Gastroesophageal sphincter (tissue), 4 donors: ENCODE results near the gene CYP2J2. TPM values are rescaled to one million over a fixed set of nuclear protein-coding genes. Genes with fewer than 3 reads are reported as not detected.
"Not testable (repeated sequence)": the region's sequence is repeated elsewhere in the genome, so short reads cannot be mapped to it uniquely, and the experiment has no call there.

Experiments
- ATAC-seq: fragments of 150-250 bp; one replicate; pipeline ENCODE4 v1.9.1; 2016; ENCODE audit warnings: mild to moderate bottlenecking, moderate library complexity
- H3K27ac ChIP-seq, 4 donors: fragments of 200-600 bp; sonication (generic) in 3 of 4; 1 replicate in 3 of 4; 2 replicates in 1 of 4; pipeline ENCODE4 v1.5.1; 2016 to 2019
- H3K27me3 ChIP-seq: fragments of 200-600 bp; sonication (generic); one replicate; pipeline ENCODE4 v1.5.1; 2019
- H3K36me3 ChIP-seq, 2 donors: fragments of 200-600 bp; sonication (generic); one replicate each; pipeline ENCODE4 v1.5.1; 2019; ENCODE audit warnings: control low read depth in 1 of 2
- H3K4me1 ChIP-seq, 3 donors: fragments of 200-600 bp; sonication (generic); 1 replicate in 2 of 3; 2 replicates in 1 of 3; pipeline ENCODE4 v1.5.1; 2016 to 2019; ENCODE audit warnings: control low read depth in 2 of 3
- H3K4me3 ChIP-seq, 2 donors: fragments of 200-600 bp; sonication (generic); one replicate each; pipeline ENCODE4 v1.5.1; 2019; ENCODE audit warnings: mild to moderate bottlenecking in 1 of 2, moderate library complexity in 1 of 2
- H3K9me3 ChIP-seq, 3 donors: fragments of 200-600 bp; sonication (generic); one replicate each; pipeline ENCODE4 v1.5.1; 2017 to 2019; ENCODE audit warnings: control low read depth in 2 of 3
- EP300 ChIP-seq: sonication (generic); formaldehyde crosslinking; IDR thresholded peaks from one replicate; pipeline ENCODE4 v1.6.1; 2017; ENCODE audit warnings: antibody characterized with exemption, mild to moderate bottlenecking
- POLR2A ChIP-seq, 2 donors: fragments of 450-650 bp; IDR thresholded peaks; one replicate each; pipeline ENCODE4 v1.6.1; 2017; ENCODE audit warnings: antibody characterized with exemption in 2 of 2, mild to moderate bottlenecking in 2 of 2, moderate library complexity in 1 of 2
- POLR2AphosphoS5 ChIP-seq: sonication (generic); formaldehyde crosslinking; IDR thresholded peaks from one replicate; pipeline ENCODE4 v1.6.1; 2017; ENCODE audit warnings: antibody characterized with exemption
- WGBS, 2 donors: methylation state at CpG; one replicate each; pipeline ENCODE4 v1.1.5; 2018; ENCODE audit warnings: low coverage in 1 of 2; 5-methylcytosine and 5-hydroxymethylcytosine counted together
- total RNA-seq, 4 donors: library from RNA; depleted of rRNA; stranded (reverse); fragments of >200 nt; gene quantifications; one replicate each; pipeline ENCODE4 v1.1.0, GENCODE V29; 2016
- TF ChIP-seq, protein P1 (sequence below), 4 experiments: fragments of 200-600 bp in 2 of 4; fragments of 450-650 bp in 2 of 4; sonication (generic) in 1 of 4; IDR thresholded peaks; one replicate each; pipeline ENCODE4 v1.5.1; 2017 to 2019; ENCODE audit warnings: antibody characterized with exemption in 4 of 4, mild to moderate bottlenecking in 2 of 4, moderate library complexity in 2 of 4

Gene CYP2J2
- total RNA-seq, 4 donors from 2014 or later, result 0.31 to 3.9 (median 0.35) TPM; not detected in 1

- Histone ChIP-seq H3K27me3 (no peaks in the 10 kb centered on the region), H3K4me1 (no peaks in the 10 kb centered on the region), H3K4me3 (no peak overlapping the region), H3K9me3 (peaks cover 0 to 5% (median 0%) of the 10 kb centered on the region in 3 donors), H3K27ac (no peak overlapping the region), H3K36me3 (no peaks in the 10 kb centered on the region)
- TF ChIP-seq, protein P1, sequence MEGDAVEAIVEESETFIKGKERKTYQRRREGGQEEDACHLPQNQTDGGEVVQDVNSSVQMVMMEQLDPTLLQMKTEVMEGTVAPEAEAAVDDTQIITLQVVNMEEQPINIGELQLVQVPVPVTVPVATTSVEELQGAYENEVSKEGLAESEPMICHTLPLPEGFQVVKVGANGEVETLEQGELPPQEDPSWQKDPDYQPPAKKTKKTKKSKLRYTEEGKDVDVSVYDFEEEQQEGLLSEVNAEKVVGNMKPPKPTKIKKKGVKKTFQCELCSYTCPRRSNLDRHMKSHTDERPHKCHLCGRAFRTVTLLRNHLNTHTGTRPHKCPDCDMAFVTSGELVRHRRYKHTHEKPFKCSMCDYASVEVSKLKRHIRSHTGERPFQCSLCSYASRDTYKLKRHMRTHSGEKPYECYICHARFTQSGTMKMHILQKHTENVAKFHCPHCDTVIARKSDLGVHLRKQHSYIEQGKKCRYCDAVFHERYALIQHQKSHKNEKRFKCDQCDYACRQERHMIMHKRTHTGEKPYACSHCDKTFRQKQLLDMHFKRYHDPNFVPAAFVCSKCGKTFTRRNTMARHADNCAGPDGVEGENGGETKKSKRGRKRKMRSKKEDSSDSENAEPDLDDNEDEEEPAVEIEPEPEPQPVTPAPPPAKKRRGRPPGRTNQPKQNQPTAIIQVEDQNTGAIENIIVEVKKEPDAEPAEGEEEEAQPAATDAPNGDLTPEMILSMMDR (IDR thresholded peaks at IDR 0.05), result no peak
- TF ChIP-seq EP300 (no peak), POLR2A (IDR thresholded peaks at IDR 0.05) (no peak), POLR2AphosphoS5 (no peak)
- no peak for ATAC-seq
Observed at GRCh38 chr1:59871746-59872145, 54.8 kb downstream of the CYP2J2 start.

DNA sequence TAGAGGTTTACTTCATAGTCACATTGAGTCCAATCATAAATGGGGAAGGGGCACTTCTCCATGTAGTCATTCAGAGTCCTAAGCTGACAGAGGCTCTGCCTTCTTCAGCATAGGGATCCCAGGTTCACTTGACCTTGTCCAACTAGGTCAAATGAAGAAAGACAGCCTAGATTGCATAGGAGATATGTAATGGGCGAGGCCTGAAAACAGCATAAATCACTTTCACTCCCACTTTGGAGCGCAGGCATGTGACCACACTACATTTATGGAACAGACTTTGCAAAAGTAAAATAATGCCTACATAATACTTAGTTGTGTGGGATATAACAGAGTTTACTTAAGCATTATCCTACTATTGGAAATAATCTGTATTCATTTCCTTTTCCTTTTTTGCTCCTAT lies 60.1 kb downstream of the CYP2J2 start:
- H3K9me3 ChIP-seq, result no peaks in the 10 kb centered on the region
- H3K27ac ChIP-seq, result no peak overlapping the region
- WGBS, 2 donors, result 93 to 94% methylated on average over 2 of the region's 2 CpGs
- no peak for ATAC-seq
- H3K4me1 ChIP-seq, result no peaks in the 10 kb centered on the region
- no peaks in the 10 kb centered on the region for H3K36me3 ChIP-seq
- no peaks in the 10 kb centered on the region for H3K27me3 ChIP-seq
- no peak overlapping the region for H3K4me3 ChIP-seq
- TF ChIP-seq EP300 (no peak), POLR2AphosphoS5 (no peak), POLR2A (IDR thresholded peaks at IDR 0.05) (no peak)
- TF ChIP-seq, protein P1 (IDR thresholded peaks at IDR 0.05), result no peak

- Histone ChIP-seq H3K36me3 (no peaks in the 10 kb centered on the region), H3K4me3 (no peak overlapping the region), H3K27ac (no peak overlapping the region), H3K4me1 (no peaks in the 10 kb centered on the region), H3K27me3 (no peaks in the 10 kb centered on the region), H3K9me3 (peaks cover 0 to 7% (median 0%) of the 10 kb centered on the region in 3 donors)
- ATAC-seq, result no peak
- TF ChIP-seq POLR2AphosphoS5, result no peak
- TF ChIP-seq, protein P1 (IDR thresholded peaks at IDR 0.05), result no peak
- TF ChIP-seq POLR2A (IDR thresholded peaks at IDR 0.05), result no peak
- TF ChIP-seq EP300, result no peak
- 77 to 79% methylated on average over 5 of the region's 5 CpGs for WGBS, 2 donors
Observed at GRCh38 chr1:59857679-59858354, 68.8 kb downstream of the CYP2J2 start.

DNA sequence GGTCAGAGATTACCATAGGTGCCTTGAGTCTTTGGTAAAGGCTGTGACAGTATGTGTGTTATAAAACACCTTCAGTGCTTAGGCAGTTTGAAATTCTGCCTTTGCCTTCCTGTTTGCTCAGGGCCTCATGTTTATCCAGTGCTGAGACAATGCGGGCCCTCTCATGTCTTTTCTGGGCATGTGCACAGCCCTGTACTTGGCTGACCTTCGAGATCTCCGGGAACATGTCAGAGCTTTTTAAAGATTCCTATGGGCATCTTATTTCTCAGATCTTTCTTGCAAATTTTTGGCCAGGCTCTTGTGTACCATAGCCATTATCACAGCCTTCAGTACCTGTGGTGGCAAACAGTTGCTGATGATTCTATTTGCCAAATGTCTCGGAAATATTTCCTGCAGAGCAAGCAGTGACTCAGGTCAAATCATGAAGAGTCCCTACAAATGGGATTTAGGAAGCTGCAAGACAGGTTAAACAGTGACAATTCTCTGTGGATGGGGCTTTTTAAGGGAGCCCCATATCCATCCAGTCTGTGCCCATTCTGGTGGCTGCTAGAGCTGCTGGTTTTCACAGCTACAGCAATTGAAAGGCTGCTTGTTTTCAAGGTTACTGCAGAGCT lies 69.7 kb downstream of the CYP2J2 start:
- no peak overlapping the region for H3K27ac ChIP-seq

GRCh38 chr1:59855297-59855696 lies 71.3 kb downstream of the CYP2J2 start:
- H3K27me3 ChIP-seq, H3K27ac ChIP-seq, H3K4me1 ChIP-seq, H3K4me3 ChIP-seq, H3K36me3 ChIP-seq, H3K9me3 ChIP-seq, ATAC-seq: not testable (repeated sequence)
- 100% methylated on average over 1 of the region's 1 CpG; no CpG with 5 or more reads in 1 of the 2 donors for WGBS, 2 donors

More for the DNA sequence above, 69.7 kb downstream of the CYP2J2 start:
- H3K27me3 ChIP-seq, result no peaks in the 10 kb centered on the region
- TF ChIP-seq POLR2AphosphoS5 (no peak), POLR2A (IDR thresholded peaks at IDR 0.05) (no peak), EP300 (no peak)
- TF ChIP-seq, protein P1 (IDR thresholded peaks at IDR 0.05), result no peak
- no peaks in the 10 kb centered on the region for H3K4me1 ChIP-seq
- WGBS, 2 donors, result 74 to 80% methylated on average over 1 to 4 of the region's 4 CpGs
- no peaks in the 10 kb centered on the region for H3K36me3 ChIP-seq
- H3K9me3 ChIP-seq, result peaks cover 0 to 7% (median 0%) of the 10 kb centered on the region in 3 donors
- H3K4me3 ChIP-seq, result no peak overlapping the region
- ATAC-seq, result no peak
